Measurements from ENCODE around the gene CMPK2.

Gene CMPK2

DNA sequence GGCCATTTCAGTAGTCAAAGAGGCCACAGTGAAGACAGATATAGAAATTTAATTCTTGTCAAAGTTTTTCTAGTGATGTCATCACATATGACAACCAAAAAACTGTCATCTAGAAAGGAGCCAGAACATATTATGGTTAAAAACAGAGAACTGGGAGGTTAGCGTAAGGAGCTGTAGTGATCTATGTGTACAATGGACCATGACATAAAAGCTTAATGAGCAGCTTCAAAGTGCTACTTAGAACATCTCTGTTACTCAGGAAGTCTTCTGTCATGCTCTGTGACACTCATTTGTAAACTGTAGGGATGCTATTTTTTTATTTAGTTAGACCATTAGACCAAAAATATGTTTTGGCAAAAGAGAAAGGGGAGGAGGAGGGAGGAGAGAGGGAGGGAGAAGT is 57.3 kb downstream of the CMPK2 start:
- DNase-seq: no peak

DNA sequence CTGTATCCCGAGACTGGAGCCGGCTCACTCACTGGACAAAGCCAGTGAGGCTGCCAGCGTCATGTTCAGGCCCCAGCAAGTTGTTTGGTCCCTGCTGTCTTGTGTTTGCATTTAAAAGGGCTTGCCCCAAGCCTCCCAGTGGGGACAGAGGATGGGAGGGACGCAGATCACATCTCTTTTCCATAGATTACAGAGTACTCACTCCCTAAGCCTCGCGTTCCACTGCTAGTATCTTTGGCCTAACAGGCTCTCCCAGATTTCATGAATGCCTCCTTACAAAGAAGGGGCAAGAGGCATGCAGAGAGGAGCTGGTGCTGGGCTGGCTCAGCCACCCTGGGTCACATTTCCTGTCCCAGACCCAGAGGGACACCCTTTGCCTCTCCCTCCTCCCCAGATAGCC is 59.1 kb downstream of the CMPK2 start:
- DNase-seq: no peak

DNA sequence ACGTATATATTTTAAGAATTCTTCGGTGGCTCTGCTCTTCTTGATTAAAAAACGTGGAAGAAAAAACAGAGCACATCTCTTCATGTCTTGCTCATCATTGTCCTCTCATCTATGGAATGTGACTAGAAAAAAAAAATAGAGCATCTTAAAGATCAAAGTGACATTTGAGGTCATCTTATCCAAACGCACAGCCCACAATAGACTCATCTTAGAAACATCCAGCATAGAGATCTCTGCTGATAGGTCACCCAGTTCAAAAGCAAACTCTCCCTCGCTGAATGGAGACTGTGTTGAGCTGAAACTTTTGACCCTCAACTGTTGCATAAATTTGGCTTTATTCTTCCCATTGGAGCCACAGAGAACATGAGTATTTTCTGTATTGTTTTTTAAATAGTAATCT is 65.2 kb downstream of the CMPK2 start:
- DNase-seq: no peak
